ENCODE measurements around the gene LRRC34.

Gene LRRC34

GRCh38 chr3:169769287-169770181 is 43.2 kb downstream of the LRRC34 start, which contains the start of gene ACTRT3:
Gene ACTRT3 (minus strand): TSS chr3:169769561. CDS start chr3:169769520, 41 bp downstream.
- no peaks in the 10 kb centered on the region for H3K9me3 ChIP-seq (ENCODE audit: control insufficient read depth, low read length)
- no peaks in the 10 kb centered on the region for H3K36me3 ChIP-seq (ENCODE audit: control insufficient read depth, insufficient read depth, low read length)
- peak within 1 kb of the TSS; percentile 54 for H3K4me3 ChIP-seq (ENCODE audit: insufficient read depth, low read depth, low read length)
- peaks cover 6% of the 10 kb centered on the region for H3K4me1 ChIP-seq (ENCODE audit: control insufficient read depth, insufficient read depth, low read length)
- peak within 1 kb of the TSS; percentile 41 for H3K27ac ChIP-seq (ENCODE audit: insufficient read depth, low read depth, low read length, poor library complexity, severe bottlenecking)
- no peaks in the 10 kb centered on the region for H3K27me3 ChIP-seq (ENCODE audit: control insufficient read depth, insufficient read depth, low read length, poor library complexity, severe bottlenecking)
- 3 to 4% methylated on average over 50 of the region's 51 CpGs for WGBS, 2 experiments

DNA sequence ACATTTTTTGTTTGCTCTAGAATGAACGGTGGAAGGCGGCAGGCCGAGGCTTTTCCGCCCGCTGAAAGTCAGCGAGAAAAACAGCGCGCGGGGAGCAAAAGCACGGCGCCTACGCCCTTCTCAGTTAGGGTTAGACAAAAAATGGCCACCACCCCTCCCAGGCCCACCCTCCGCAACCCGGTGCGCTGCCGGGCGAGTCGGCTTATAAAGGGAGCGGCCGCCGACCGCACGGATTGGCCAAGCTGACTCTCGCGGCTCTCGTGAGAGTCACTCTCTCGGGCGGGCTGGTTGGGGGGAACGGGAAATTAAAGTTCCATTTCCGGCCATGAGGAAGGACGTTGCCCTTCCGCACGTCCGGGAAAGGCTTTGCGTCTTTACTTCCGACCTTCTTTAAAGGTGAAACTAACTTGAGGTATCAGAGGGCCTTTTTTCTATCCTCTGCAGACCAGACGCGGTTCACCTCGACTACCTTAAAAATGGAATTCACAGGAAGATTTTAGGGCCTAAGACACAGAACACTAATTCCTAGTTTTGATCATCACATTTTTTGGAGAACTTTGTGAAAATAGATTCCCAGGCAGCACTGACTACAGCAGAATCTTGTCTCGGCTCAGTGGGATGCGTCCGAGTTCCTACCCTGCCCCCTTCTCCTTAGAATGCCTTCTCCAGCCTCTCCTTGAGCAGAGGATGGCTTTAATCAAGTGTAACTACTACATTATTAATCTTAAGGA is 47.7 kb downstream of the LRRC34 start, which contains the start of gene TERC:
Gene TERC (minus strand): TSS at position 179 of the 731 bp plus-strand sequence.
- WGBS, 2 experiments, result 61 to 65% methylated on average over 42 of the region's 42 CpGs
- H3K36me3 ChIP-seq (ENCODE audit: control insufficient read depth, insufficient read depth, low read length), result no peaks in the 10 kb centered on the region
- no peak within 1 kb of the TSS for H3K27ac ChIP-seq (ENCODE audit: insufficient read depth, low read depth, low read length, poor library complexity, severe bottlenecking)
- H3K9me3 ChIP-seq (ENCODE audit: control insufficient read depth, low read length), result no peaks in the 10 kb centered on the region
- peak within 1 kb of the TSS; percentile 42 for H3K4me3 ChIP-seq (ENCODE audit: insufficient read depth, low read depth, low read length)
- H3K27me3 ChIP-seq (ENCODE audit: control insufficient read depth, insufficient read depth, low read length, poor library complexity, severe bottlenecking), result no peaks in the 10 kb centered on the region
- no peaks in the 10 kb centered on the region for H3K4me1 ChIP-seq (ENCODE audit: control insufficient read depth, insufficient read depth, low read length)

DNA sequence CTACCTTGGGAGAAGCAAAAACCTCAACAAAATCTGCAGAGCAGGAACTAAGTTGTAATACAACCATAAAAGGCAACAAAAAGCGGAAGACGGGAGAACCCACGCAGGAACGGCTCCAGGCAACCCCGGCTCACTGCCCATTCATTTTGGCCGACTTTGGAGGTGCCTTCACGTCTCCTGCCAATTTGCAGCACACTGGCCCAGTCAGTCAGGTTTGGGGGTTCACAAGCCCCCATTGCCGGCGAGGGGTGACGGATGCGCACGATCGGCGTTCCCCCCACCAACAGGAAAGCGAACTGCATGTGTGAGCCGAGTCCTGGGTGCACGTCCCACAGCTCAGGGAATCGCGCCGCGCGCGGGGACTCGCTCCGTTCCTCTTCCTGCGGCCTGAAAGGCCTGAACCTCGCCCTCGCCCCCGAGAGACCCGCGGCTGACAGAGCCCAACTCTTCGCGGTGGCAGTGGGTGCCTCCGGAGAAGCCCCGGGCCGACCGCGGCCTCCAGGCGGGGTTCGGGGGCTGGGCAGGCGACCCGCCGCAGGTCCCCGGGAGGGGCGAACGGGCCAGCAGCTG is 48.3 kb downstream of the LRRC34 start:
- Histone ChIP-seq H3K4me1 (ENCODE audit: control insufficient read depth, insufficient read depth, low read length) (no peaks in the 10 kb centered on the region), H3K9me3 (ENCODE audit: control insufficient read depth, low read length) (no peaks in the 10 kb centered on the region), H3K27ac (ENCODE audit: insufficient read depth, low read depth, low read length, poor library complexity, severe bottlenecking) (no peak overlapping the region), H3K4me3 (ENCODE audit: insufficient read depth, low read depth, low read length) (peak overlapping the region; percentile 42), H3K36me3 (ENCODE audit: control insufficient read depth, insufficient read depth, low read length) (no peaks in the 10 kb centered on the region), H3K27me3 (ENCODE audit: control insufficient read depth, insufficient read depth, low read length, poor library complexity, severe bottlenecking) (no peaks in the 10 kb centered on the region)
- 54 to 66% methylated on average over 46 of the region's 46 CpGs for WGBS, 2 experiments

- no peak overlapping the region for H3K4me3 ChIP-seq (ENCODE audit: insufficient read depth, low read depth, low read length)
- no peak overlapping the region for H3K27ac ChIP-seq (ENCODE audit: insufficient read depth, low read depth, low read length, poor library complexity, severe bottlenecking)
- H3K27me3 ChIP-seq (ENCODE audit: control insufficient read depth, insufficient read depth, low read length, poor library complexity, severe bottlenecking), result no peaks in the 10 kb centered on the region
- H3K9me3 ChIP-seq (ENCODE audit: control insufficient read depth, low read length), result no peaks in the 10 kb centered on the region
- no peaks in the 10 kb centered on the region for H3K4me1 ChIP-seq (ENCODE audit: control insufficient read depth, insufficient read depth, low read length)
- H3K36me3 ChIP-seq (ENCODE audit: control insufficient read depth, insufficient read depth, low read length), result no peaks in the 10 kb centered on the region
- WGBS, 2 experiments, result 91 to 92% methylated on average over 4 of the region's 4 CpGs
These were observed 52.2 kb downstream of the LRRC34 start for GRCh38 chr3:169760479-169760878.

GRCh38 chr3:169759256-169759655 is 53.4 kb downstream of the LRRC34 start:
- no peak overlapping the region for H3K4me3 ChIP-seq (ENCODE audit: insufficient read depth, low read depth, low read length)
- H3K4me1 ChIP-seq (ENCODE audit: control insufficient read depth, insufficient read depth, low read length), result no peaks in the 10 kb centered on the region
- H3K27ac ChIP-seq (ENCODE audit: insufficient read depth, low read depth, low read length, poor library complexity, severe bottlenecking), result no peak overlapping the region
- no peaks in the 10 kb centered on the region for H3K27me3 ChIP-seq (ENCODE audit: control insufficient read depth, insufficient read depth, low read length, poor library complexity, severe bottlenecking)
- no peaks in the 10 kb centered on the region for H3K36me3 ChIP-seq (ENCODE audit: control insufficient read depth, insufficient read depth, low read length)
- H3K9me3 ChIP-seq (ENCODE audit: control insufficient read depth, low read length), result no peaks in the 10 kb centered on the region
- WGBS, 2 experiments, result 95 to 97% methylated on average over 1 to 2 of the region's 2 CpGs

GRCh38 chr3:169758359-169758994 is 54.2 kb downstream of the LRRC34 start:
- H3K4me3 ChIP-seq (ENCODE audit: insufficient read depth, low read depth, low read length), result no peak overlapping the region
- H3K9me3 ChIP-seq (ENCODE audit: control insufficient read depth, low read length), result no peaks in the 10 kb centered on the region
- 83 to 89% methylated on average over 3 to 5 of the region's 5 CpGs for WGBS, 2 experiments
- H3K4me1 ChIP-seq (ENCODE audit: control insufficient read depth, insufficient read depth, low read length), result no peaks in the 10 kb centered on the region
- H3K36me3 ChIP-seq (ENCODE audit: control insufficient read depth, insufficient read depth, low read length), result no peaks in the 10 kb centered on the region
- no peak overlapping the region for H3K27ac ChIP-seq (ENCODE audit: insufficient read depth, low read depth, low read length, poor library complexity, severe bottlenecking)
- H3K27me3 ChIP-seq (ENCODE audit: control insufficient read depth, insufficient read depth, low read length, poor library complexity, severe bottlenecking), result no peaks in the 10 kb centered on the region

DNA sequence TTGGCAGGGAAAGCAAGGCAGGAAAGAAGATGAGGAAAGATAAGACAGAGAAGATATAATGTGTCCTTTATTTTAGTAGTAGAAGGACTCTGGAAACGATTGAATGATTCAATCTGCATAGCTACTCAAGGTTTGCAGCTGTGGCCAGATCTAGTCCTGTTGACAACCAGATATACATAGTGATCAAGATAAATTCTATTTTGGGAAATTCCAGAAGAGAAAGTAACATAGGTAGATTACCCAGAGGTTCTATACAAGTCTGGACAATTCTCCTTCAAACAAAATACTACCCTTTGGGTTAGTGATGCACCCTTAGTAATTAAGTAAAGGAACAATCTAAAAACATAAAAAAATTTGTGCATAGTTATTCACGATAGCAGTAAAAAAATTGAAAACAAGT is 57.2 kb downstream of the LRRC34 start:
- H3K27me3 ChIP-seq (ENCODE audit: control insufficient read depth, insufficient read depth, low read length, poor library complexity, severe bottlenecking), result no peaks in the 10 kb centered on the region
- H3K9me3 ChIP-seq (ENCODE audit: control insufficient read depth, low read length), result no peaks in the 10 kb centered on the region
- H3K36me3 ChIP-seq (ENCODE audit: control insufficient read depth, insufficient read depth, low read length), result no peaks in the 10 kb centered on the region
- no peaks in the 10 kb centered on the region for H3K4me1 ChIP-seq (ENCODE audit: control insufficient read depth, insufficient read depth, low read length)
- no peak overlapping the region for H3K27ac ChIP-seq (ENCODE audit: insufficient read depth, low read depth, low read length, poor library complexity, severe bottlenecking)
- 79 to 97% methylated on average over 1 to 2 of the region's 2 CpGs for WGBS, 2 experiments
- H3K4me3 ChIP-seq (ENCODE audit: insufficient read depth, low read depth, low read length), result no peak overlapping the region

GRCh38 chr3:169754711-169755110 is 58.0 kb downstream of the LRRC34 start:
- Histone ChIP-seq H3K27me3 (ENCODE audit: control insufficient read depth, insufficient read depth, low read length, poor library complexity, severe bottlenecking) (no peaks in the 10 kb centered on the region), H3K27ac (ENCODE audit: insufficient read depth, low read depth, low read length, poor library complexity, severe bottlenecking) (no peak overlapping the region), H3K4me1 (ENCODE audit: control insufficient read depth, insufficient read depth, low read length) (no peaks in the 10 kb centered on the region), H3K36me3 (ENCODE audit: control insufficient read depth, insufficient read depth, low read length) (no peaks in the 10 kb centered on the region), H3K9me3 (ENCODE audit: control insufficient read depth, low read length) (no peaks in the 10 kb centered on the region), H3K4me3 (ENCODE audit: insufficient read depth, low read depth, low read length) (no peak overlapping the region)
- 90 to 93% methylated on average over 3 of the region's 3 CpGs for WGBS, 2 experiments

DNA sequence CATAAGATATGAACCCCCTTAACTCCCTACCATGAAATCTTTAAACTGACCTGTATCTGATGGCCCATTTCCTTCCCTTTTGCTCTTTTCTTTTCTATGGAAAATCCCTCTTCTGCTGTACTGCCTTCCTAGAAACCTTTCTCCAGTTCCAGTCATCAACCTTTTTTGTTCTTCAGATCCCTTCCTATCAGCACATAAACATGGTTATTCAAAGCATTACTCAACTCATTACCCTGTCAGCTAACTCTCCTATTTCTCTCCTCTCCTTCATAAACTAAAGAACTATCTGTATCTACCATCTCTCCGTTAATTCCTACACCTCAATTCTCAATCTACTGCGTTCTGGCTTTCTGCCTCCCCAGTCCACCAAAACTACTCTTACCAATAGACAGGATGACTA is 60.8 kb downstream of the LRRC34 start:
- Histone ChIP-seq H3K4me3 (ENCODE audit: insufficient read depth, low read depth, low read length) (no peak overlapping the region), H3K27me3 (ENCODE audit: control insufficient read depth, insufficient read depth, low read length, poor library complexity, severe bottlenecking) (no peaks in the 10 kb centered on the region), H3K9me3 (ENCODE audit: control insufficient read depth, low read length) (no peaks in the 10 kb centered on the region), H3K36me3 (ENCODE audit: control insufficient read depth, insufficient read depth, low read length) (no peaks in the 10 kb centered on the region), H3K27ac (ENCODE audit: insufficient read depth, low read depth, low read length, poor library complexity, severe bottlenecking) (no peak overlapping the region), H3K4me1 (ENCODE audit: control insufficient read depth, insufficient read depth, low read length) (no peaks in the 10 kb centered on the region)
- 92 to 96% methylated on average over 2 of the region's 2 CpGs for WGBS, 2 experiments

Data from ectodermal cell (in vitro differentiated cells).